HepG2 (cell line): ENCODE data around the gene TMEM231. TPM values are rescaled to one million over a fixed set of nuclear protein-coding genes. Genes with fewer than 3 reads are reported as not detected.
"Not testable (repeated sequence)": the region's sequence is repeated elsewhere in the genome, so short reads cannot be mapped to it uniquely, and the experiment has no call there.

Experiments used
- ATAC-seq: fragments of 200-7000 bp; cut with Tn5 transposase; 3 replicates; pipeline ENCODE4 v1.9.1; 2020; ENCODE audit warnings: mild to moderate bottlenecking, moderate library complexity
- BruUV-seq: library from RNA; stranded (reverse); fragments of 400-500 nt; replicated peaks from 2 replicates; lab custom pipeline; 2021; lab: Mats Ljungman, UMichigan
- CTCF ChIA-PET: fragments of 300-600 bp; formaldehyde crosslinking; extraction: SDS; loops from one replicate; lab custom pipeline; 2021; ENCODE audit warnings: low total read pairs, inconsistent platforms, low intra/inter-chr PET ratio; lab: Yijun Ruan, JAX
- POLR2A ChIA-PET: fragments of 350-600 bp; sonication (Branson Sonifier 250); formaldehyde crosslinking; loops from one replicate; lab custom pipeline; 2020; ENCODE audit warnings: antibody characterized with exemption, inconsistent platforms; lab: Yijun Ruan, JAX
- DNase-seq: peaks from one replicate; pipeline ENCODE4 v3.0.0-alpha.2; 2015; ENCODE audit warnings: low spot score
- FAIRE-seq: peaks from 3 replicates; lab custom pipeline; 2011; peaks lifted over from hg19 to GRCh38; lab: Jason Lieb, UNC
- H2AFZ ChIP-seq: one replicate; pipeline ENCODE4 v1.6.1; 2011; ENCODE audit warnings: low read length, inconsistent platforms
- H3K27ac ChIP-seq: fragments of 300-600 bp; 3 replicates; pipeline ENCODE4 v1.8.0; 2011; ENCODE audit warnings: mixed run types, mild to moderate bottlenecking, mixed read lengths, low read length, inconsistent platforms; ENCODE audit not compliant: insufficient read depth; ENCODE audit errors: extremely low read length
- H3K27me3 ChIP-seq, 2 experiments: fragments of 200-600 bp in 1 of 2; 2 replicates in 1 of 2; 3 replicates in 1 of 2; pipeline versions ENCODE4 v1.6.0 to v1.8.0; 2011; ENCODE audit warnings: low read length in 2 of 2, mild to moderate bottlenecking in 2 of 2, moderate library complexity in 2 of 2, inconsistent platforms in 1 of 2; ENCODE audit not compliant: insufficient read depth in 2 of 2, control insufficient read depth in 1 of 2
- H3K36me3 ChIP-seq, 2 experiments: fragments of 200-600 bp in 1 of 2; replicated peaks in 1 of 2; 2 replicates in 1 of 2; 3 replicates in 1 of 2; pipeline versions ENCODE4 v1.5.1 to v1.8.0; 2011; ENCODE audit warnings: low read length in 2 of 2, inconsistent platforms in 1 of 2; ENCODE audit not compliant: insufficient read depth in 2 of 2, control insufficient read depth in 1 of 2
- H3K4me1 ChIP-seq: 2 replicates; pipeline ENCODE4 v1.5.1; 2012; ENCODE audit warnings: low read length, inconsistent platforms; ENCODE audit not compliant: insufficient read depth
- H3K4me2 ChIP-seq: 2 replicates; pipeline ENCODE4 v1.6.0; 2011; ENCODE audit warnings: low read depth, low read length, inconsistent platforms
- H3K4me3 ChIP-seq, 3 experiments: fragments of 200-600 bp in 1 of 3; sonication (generic), shearing (Covaris generic) in 1 of 3; replicated peaks in 1 of 3; 2 replicates each; pipeline ENCODE4 v1.5.1; 2011 to 2016; ENCODE audit warnings: low read length in 3 of 3, inconsistent platforms in 2 of 3, low read depth in 2 of 3, mild to moderate bottlenecking in 2 of 3, control low read depth in 1 of 3, mixed read lengths in 1 of 3; ENCODE audit not compliant: insufficient read depth in 1 of 3
- H3K79me2 ChIP-seq: one replicate; pipeline ENCODE4 v1.6.1; 2011; ENCODE audit warnings: low read length, inconsistent platforms; ENCODE audit not compliant: insufficient read depth
- H3K9ac ChIP-seq: 2 replicates; pipeline ENCODE4 v1.6.0; 2011; ENCODE audit warnings: mild to moderate bottlenecking, low read depth, low read length, inconsistent platforms; ENCODE audit not compliant: insufficient read depth
- H3K9me3 ChIP-seq: 2 replicates; pipeline ENCODE4 v1.5.1; 2012; ENCODE audit warnings: mild to moderate bottlenecking, low read length
- H4K20me1 ChIP-seq: 2 replicates; pipeline ENCODE4 v1.6.0; 2011; ENCODE audit warnings: inconsistent platforms, mild to moderate bottlenecking, low read length, moderate library complexity; ENCODE audit not compliant: insufficient read depth
- CENPT ChIP-seq: sonication (generic); formaldehyde crosslinking; IDR thresholded peaks from 2 replicates; pipeline ENCODE4 v1.8.0; 2022; ENCODE audit warnings: low read depth, mild to moderate bottlenecking, moderate library complexity, missing genetic modification reagents
- EEA1 ChIP-seq: sonication (generic); formaldehyde crosslinking; IDR thresholded peaks from 2 replicates; pipeline ENCODE4 v1.5.1; 2020; ENCODE audit warnings: mild to moderate bottlenecking, missing genetic modification reagents, borderline replicate concordance
- MED1 ChIP-seq: sonication (generic); formaldehyde crosslinking; IDR thresholded peaks from 2 replicates; pipeline ENCODE4 v1.4.0; 2020; ENCODE audit warnings: missing genetic modification reagents
- NFKB2 ChIP-seq: sonication (generic); formaldehyde crosslinking; IDR thresholded peaks from 2 replicates; pipeline ENCODE4 v1.4.0; 2020; ENCODE audit warnings: missing genetic modification reagents, borderline replicate concordance
- SNAPC5 ChIP-seq: sonication (generic); formaldehyde crosslinking; IDR thresholded peaks from 2 replicates; pipeline ENCODE4 v1.8.1; 2023; ENCODE audit warnings: mild to moderate bottlenecking, missing genetic modification reagents, borderline replicate concordance
- THAP7 ChIP-seq: sonication (generic); formaldehyde crosslinking; IDR thresholded peaks from 2 replicates; pipeline ENCODE4 v1.8.1; 2023; ENCODE audit warnings: mild to moderate bottlenecking, missing genetic modification reagents
- WIZ ChIP-seq: sonication (generic); formaldehyde crosslinking; IDR thresholded peaks from 2 replicates; pipeline ENCODE4 v1.5.1; 2020; ENCODE audit warnings: mild to moderate bottlenecking, missing genetic modification reagents
- ZBTB38 ChIP-seq: sonication (generic); formaldehyde crosslinking; IDR thresholded peaks from 2 replicates; pipeline ENCODE4 v1.5.1; 2020; ENCODE audit warnings: mild to moderate bottlenecking, missing genetic modification reagents
- ZFAT ChIP-seq: sonication (generic); formaldehyde crosslinking; conservative IDR thresholded peaks from 2 replicates; pipeline ENCODE4 v1.8.1; 2023; ENCODE audit warnings: missing genetic modification reagents, inconsistent platforms
- ZFP36L1 ChIP-seq: sonication (generic); formaldehyde crosslinking; IDR thresholded peaks from 2 replicates; pipeline ENCODE4 v1.8.0; 2022; ENCODE audit warnings: mild to moderate bottlenecking, missing genetic modification reagents, moderate library complexity
- ZNF333 ChIP-seq: sonication (generic); formaldehyde crosslinking; IDR thresholded peaks from 2 replicates; pipeline ENCODE4 v1.4.0; 2020; ENCODE audit warnings: mild to moderate bottlenecking, missing genetic modification reagents, borderline replicate concordance
- ZNF441 ChIP-seq: sonication (generic); formaldehyde crosslinking; IDR thresholded peaks from 2 replicates; pipeline ENCODE4 v1.7.0; 2021; ENCODE audit warnings: missing genetic modification reagents, borderline replicate concordance
- ZNF512B ChIP-seq: sonication (generic); formaldehyde crosslinking; IDR thresholded peaks from 2 replicates; pipeline ENCODE4 v1.5.1; 2020; ENCODE audit warnings: missing genetic modification reagents, mild to moderate bottlenecking, borderline replicate concordance
- ZNF841 ChIP-seq: sonication (generic); formaldehyde crosslinking; IDR thresholded peaks from 2 replicates; pipeline ENCODE4 v1.8.1; 2023; ENCODE audit warnings: missing genetic modification reagents, borderline replicate concordance
- ZXDC ChIP-seq: sonication (generic); formaldehyde crosslinking; IDR thresholded peaks from 2 replicates; pipeline ENCODE4 v1.5.0; 2020; ENCODE audit warnings: mild to moderate bottlenecking, missing genetic modification reagents
- WGBS: methylation state at CpG from one replicate; pipeline ENCODE4 v1.1.6; 2017; ENCODE audit warnings: low lambda C conversion rate; 5-methylcytosine and 5-hydroxymethylcytosine counted together
- in situ Hi-C: cut with HindIII; loops from 2 replicates; pipeline ENCODE4 v1.10.0; 2017; ENCODE audit warnings: low pct_unique_long_range_greater_than_20kb; ENCODE audit not compliant: extremely low pct_ligation_motif_present
- intact Hi-C: fragments of 100-400 bp; cut with micrococcal nuclease; formaldehyde crosslinking; loops from one replicate; pipeline ENCODE4 v1.10.0; 2022; ENCODE audit not compliant: unreplicated experiment
- polyA plus RNA-seq, 8 experiments: library from polyadenylated mRNA; depleted of rRNA in 3 of 8; stranded (reverse) in 7 of 8; unstranded in 1 of 8; fragments of >200 nt; fragmentation: Illumina TruSeq in 4 of 8; extraction: Trizol in 4 of 8; gene quantifications; 2 replicates each; pipeline versions ENCODE4 v1.2.1 to v1.2.3, GENCODE V29; 2011 to 2016; ENCODE audit warnings: low read depth in 4 of 8, missing spikeins in 1 of 8, mixed read lengths in 1 of 8; ENCODE audit not compliant: insufficient read depth in 1 of 8
- total RNA-seq, 5 experiments: library from RNA; depleted of rRNA; stranded (reverse); fragments of >200 nt; fragmentation: Illumina TruSeq; extraction: Trizol; gene quantifications; 2 replicates each; pipeline ENCODE4 v1.2.3, GENCODE V29; 2016; ENCODE audit warnings: low read depth in 1 of 5

The TMEM231 gene
- total and polyA plus RNA-seq, 2 of the 13 experiments (the other 11 are each of a cell fraction or from before 2014, with no cell fraction given), result 3.5 to 7.4 TPM

- H4K20me1 ChIP-seq, H3K27me3 ChIP-seq, H2AFZ ChIP-seq, H3K4me1 ChIP-seq, DNase-seq, H3K36me3 ChIP-seq, H3K79me2 ChIP-seq, H3K9me3 ChIP-seq: not testable (repeated sequence)
- peak overlapping the region; percentile 77 for H3K27ac ChIP-seq
- peak overlapping the region; percentile 95 for H3K9ac ChIP-seq
- ChIA-PET CTCF (interaction anchor here (1.5 to 3.1 kb wide), 3 partner anchors 35 to 51 kb away, joined by 5 to 31 read pairs (median 19); partner anchors contain the start of gene TMEM170A), POLR2A (interaction anchor here (0.8 to 2.0 kb wide), 17 partner anchors 12 to 211 kb away, joined by 3 to 20 read pairs (median 6); partner anchors contain the start of genes ADAT1, CFDP1, GABARAPL2 and KARS1)
- ATAC-seq, result peak; percentile 67
- peak overlapping the region; percentile 81 for H3K4me2 ChIP-seq
- in situ Hi-C loops, result loop anchor here (5.0 kb wide), 1 partner anchor 44 kb away; no protein-coding TSS in a partner anchor
- BruUV-seq, result TSS peak; percentile 82
- FAIRE-seq, result peak; percentile 63
- 2% methylated on average over 18 of the region's 42 CpGs for WGBS
- peak overlapping the region; percentile 73 to 97 (median 95) for H3K4me3 ChIP-seq
- intact Hi-C loops, result loop anchor here (2.0 to 5.0 kb wide), 2 partner anchors 51 to 106 kb away; partner anchors contain the start of genes ADAT1 and GABARAPL2
- peak; percentile 11; the same call in 1 of the 2 replicates for TF ChIP-seq NFKB2 (CRISPR knock-in tag)
- TF ChIP-seq CENPT, result 0 out of 2 replicates have a peak, but pooled peaks have one; percentile 6
- 0 out of 2 replicates have a peak, but pooled peaks have one; percentile 4 for TF ChIP-seq SNAPC5 (CRISPR knock-in tag)
- TF ChIP-seq EEA1 (CRISPR knock-in tag), result peak; percentile 94
- TF ChIP-seq MED1 (CRISPR knock-in tag), result peak; percentile 8; the same call in 1 of the 2 replicates
- 0 out of 2 replicates have a peak, but pooled peaks have one; percentile 44 for TF ChIP-seq ZNF441 (CRISPR knock-in tag)
- 0 out of 2 replicates have a peak, but pooled peaks have one; percentile 55 for TF ChIP-seq ZFAT (CRISPR knock-in tag)
- 0 out of 2 replicates have a peak, but pooled peaks have one; percentile 80 for TF ChIP-seq ZNF333
- 0 out of 2 replicates have a peak, but pooled peaks have one; percentile 5 for TF ChIP-seq ZFP36L1 (CRISPR knock-in tag)
- TF ChIP-seq ZXDC (CRISPR knock-in tag), result peak; percentile 52; the same call in 1 of the 2 replicates
- TF ChIP-seq ZBTB38, result peak; percentile 42
- TF ChIP-seq WIZ, result peak; percentile 73; the same call in 1 of the 2 replicates
- 0 out of 2 replicates have a peak, but pooled peaks have one; percentile 15 for TF ChIP-seq ZNF841 (CRISPR knock-in tag)
- TF ChIP-seq ZNF512B, result 0 out of 2 replicates have a peak, but pooled peaks have one; percentile 30
- TF ChIP-seq THAP7 (CRISPR knock-in tag), result peak; percentile 45; the same call in 1 of the 2 replicates
These were observed 39.7 kb downstream of the TMEM231 start for GRCh38 chr16:75516189-75516966.
